ENCODE measurements around the gene LHX1. TPM values are rescaled to one million over a fixed set of nuclear protein-coding genes. Genes with fewer than 3 reads are reported as not detected.

Gene LHX1
- total and polyA plus RNA-seq, 3 donors from 2014 or later, result 0.06 to 0.51 (median 0.39) TPM

DNA sequence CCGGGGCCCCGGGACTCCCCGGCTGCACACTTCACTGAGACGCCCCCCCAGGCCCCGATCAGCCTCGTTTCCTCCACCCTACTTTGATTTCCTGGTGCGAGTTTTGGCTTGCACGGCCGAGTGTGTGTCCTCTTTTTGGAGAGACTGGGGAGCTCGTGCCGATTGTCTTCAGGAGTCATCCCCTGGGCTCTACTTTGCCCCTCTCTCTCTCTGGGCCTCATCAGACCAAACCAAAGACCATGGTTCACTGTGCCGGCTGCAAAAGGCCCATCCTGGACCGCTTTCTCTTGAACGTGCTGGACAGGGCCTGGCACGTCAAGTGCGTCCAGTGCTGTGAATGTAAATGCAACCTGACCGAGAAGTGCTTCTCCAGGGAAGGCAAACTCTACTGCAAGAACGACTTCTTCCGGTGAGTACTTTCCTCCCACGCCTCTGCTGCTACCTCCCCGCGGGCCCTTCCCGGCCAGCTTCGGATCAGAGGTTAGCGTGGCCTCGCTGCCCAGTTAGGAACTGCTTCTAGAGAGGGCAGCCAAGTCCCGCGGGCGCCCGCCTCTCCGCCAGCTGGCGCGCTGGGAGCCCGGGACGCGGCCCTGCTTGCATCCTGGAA is 787 bp downstream of the LHX1 start:
- Histone ChIP-seq H3K27me3 (peaks cover 27% of the 10 kb centered on the region), H3K4me1 (peaks cover 27% of the 10 kb centered on the region), H3K36me3 (ENCODE audit: low read depth, missing control alignments) (no peaks in the 10 kb centered on the region), H3K27ac (no peak overlapping the region), H3K9me3 (no peaks in the 10 kb centered on the region), H3K4me3 (no peak overlapping the region)
- intact Hi-C loops (cut with DNase I; ENCODE audit: low total_unique reads), result no loop called here
- no peak for TF ChIP-seq POLR2A (IDR thresholded peaks at IDR 0.05)
- no peak for DNase-seq
- 1 to 5% methylated on average over 16 to 36 of the region's 36 CpGs for WGBS, 2 donors

DNA sequence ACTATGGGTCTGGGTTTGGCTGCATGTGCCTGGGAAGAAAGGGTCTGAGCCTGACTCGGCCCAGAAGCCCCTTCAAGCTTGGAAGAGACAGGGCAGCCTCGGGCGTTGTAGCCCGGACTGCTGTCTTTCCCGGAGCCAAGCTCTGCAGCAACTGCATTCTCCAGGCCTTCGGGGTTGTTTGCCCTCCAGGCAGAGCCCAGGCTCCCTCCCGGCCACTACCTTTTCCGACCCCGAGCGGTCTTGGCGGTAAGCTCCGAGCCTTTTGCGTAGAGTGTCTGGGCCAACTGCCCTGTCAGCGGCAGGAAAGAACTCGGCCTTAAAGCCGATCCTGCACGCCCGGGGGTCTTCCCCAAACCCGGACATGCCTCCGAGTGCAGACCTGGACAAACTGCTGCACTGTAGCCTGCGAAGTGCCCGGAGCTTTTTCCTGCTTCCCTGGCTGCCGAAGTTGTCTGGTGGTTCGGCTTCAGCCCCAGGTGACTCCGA is 1.3 kb downstream of the LHX1 start:
- 4% methylated on average over 11 to 18 of the region's 25 CpGs for WGBS, 2 donors
- no peak for DNase-seq
- intact Hi-C loops (cut with DNase I; ENCODE audit: low total_unique reads), result no loop called here
- peaks cover 27% of the 10 kb centered on the region for H3K4me1 ChIP-seq
- no peaks in the 10 kb centered on the region for H3K36me3 ChIP-seq (ENCODE audit: low read depth, missing control alignments)
- H3K27ac ChIP-seq, result no peak overlapping the region
- no peak overlapping the region for H3K4me3 ChIP-seq
- TF ChIP-seq, protein P1, sequence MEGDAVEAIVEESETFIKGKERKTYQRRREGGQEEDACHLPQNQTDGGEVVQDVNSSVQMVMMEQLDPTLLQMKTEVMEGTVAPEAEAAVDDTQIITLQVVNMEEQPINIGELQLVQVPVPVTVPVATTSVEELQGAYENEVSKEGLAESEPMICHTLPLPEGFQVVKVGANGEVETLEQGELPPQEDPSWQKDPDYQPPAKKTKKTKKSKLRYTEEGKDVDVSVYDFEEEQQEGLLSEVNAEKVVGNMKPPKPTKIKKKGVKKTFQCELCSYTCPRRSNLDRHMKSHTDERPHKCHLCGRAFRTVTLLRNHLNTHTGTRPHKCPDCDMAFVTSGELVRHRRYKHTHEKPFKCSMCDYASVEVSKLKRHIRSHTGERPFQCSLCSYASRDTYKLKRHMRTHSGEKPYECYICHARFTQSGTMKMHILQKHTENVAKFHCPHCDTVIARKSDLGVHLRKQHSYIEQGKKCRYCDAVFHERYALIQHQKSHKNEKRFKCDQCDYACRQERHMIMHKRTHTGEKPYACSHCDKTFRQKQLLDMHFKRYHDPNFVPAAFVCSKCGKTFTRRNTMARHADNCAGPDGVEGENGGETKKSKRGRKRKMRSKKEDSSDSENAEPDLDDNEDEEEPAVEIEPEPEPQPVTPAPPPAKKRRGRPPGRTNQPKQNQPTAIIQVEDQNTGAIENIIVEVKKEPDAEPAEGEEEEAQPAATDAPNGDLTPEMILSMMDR (IDR thresholded peaks at IDR 0.05), result no peak
- no peak for TF ChIP-seq POLR2A (IDR thresholded peaks at IDR 0.05)
- H3K27me3 ChIP-seq, result peaks cover 27% of the 10 kb centered on the region
- no peaks in the 10 kb centered on the region for H3K9me3 ChIP-seq

DNA sequence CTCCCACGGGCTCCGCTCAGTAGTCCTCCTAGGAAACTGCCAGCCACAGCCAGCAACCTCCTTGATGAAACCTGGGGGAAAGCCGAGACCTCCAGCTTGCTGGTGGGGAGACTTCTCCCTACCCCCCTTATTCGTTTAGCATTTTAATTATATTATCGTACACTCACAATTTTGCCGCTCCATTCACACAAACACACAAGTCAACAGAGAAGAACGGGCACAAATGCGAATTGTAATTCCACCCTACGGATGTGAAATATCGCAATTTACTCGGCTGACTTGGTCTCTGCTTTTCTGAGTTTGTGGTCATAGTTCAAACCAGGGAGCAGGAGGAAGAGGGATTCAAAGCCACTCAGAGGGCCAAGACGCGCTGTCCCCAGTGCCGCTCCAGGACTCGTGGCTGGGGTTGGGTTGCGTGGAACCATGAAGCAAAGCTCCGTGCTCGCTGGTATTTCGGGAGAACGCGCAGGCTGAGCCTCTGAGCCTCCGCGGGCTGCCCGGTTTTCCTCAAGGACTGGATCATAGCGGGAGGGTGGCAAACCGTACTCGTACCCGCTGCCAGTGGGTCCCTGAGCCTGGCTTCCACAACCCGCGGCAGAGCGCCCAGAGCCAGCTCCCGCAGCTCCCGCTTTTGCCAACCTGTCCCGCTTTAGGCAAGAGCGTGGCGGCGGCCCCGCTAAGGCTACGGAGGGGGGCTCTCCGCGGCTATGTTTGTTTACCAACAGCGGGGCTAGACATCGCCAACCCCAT is 2.0 kb downstream of the LHX1 start:
- intact Hi-C loops (cut with DNase I; ENCODE audit: low total_unique reads), result no loop called here
- 6 to 7% methylated on average over 40 to 43 of the region's 43 CpGs for WGBS, 2 donors
- no peaks in the 10 kb centered on the region for H3K9me3 ChIP-seq
- DNase-seq, result no peak
- TF ChIP-seq POLR2A (IDR thresholded peaks at IDR 0.05), result no peak
- TF ChIP-seq, protein P1 (IDR thresholded peaks at IDR 0.05), result no peak
- H3K4me1 ChIP-seq, result peaks cover 27% of the 10 kb centered on the region
- H3K27me3 ChIP-seq, result peaks cover 21% of the 10 kb centered on the region
- no peak overlapping the region for H3K27ac ChIP-seq
- no peak overlapping the region for H3K4me3 ChIP-seq
- no peaks in the 10 kb centered on the region for H3K36me3 ChIP-seq (ENCODE audit: low read depth, missing control alignments)

DNA sequence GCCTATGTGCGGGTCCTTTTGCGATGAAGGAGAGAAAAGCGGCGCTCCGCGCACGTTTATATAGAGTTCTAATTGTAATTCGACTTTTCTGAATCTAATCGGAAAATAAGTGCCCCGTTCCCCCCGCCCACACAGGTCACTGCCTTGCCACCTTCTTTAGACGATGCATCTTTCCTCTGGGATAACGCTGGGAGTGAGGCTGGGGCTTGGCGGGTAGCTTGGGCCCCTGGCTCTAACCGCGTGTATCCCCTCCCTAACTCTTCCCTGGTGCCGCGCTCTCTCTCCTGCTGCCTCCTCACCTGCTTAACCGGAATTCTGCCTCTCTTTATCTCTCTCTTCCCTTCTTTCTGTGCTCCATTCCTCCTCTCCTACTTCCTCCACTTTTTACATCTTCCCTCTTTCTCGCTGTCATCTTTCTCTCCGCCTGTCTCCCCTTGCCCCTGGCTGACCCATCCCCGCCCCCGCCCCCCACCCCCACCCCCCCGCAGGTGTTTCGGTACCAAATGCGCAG is 2.6 kb downstream of the LHX1 start:
- Histone ChIP-seq H3K36me3 (ENCODE audit: low read depth, missing control alignments) (no peaks in the 10 kb centered on the region), H3K9me3 (no peaks in the 10 kb centered on the region), H3K27me3 (peaks cover 16% of the 10 kb centered on the region), H3K4me1 (peaks cover 27% of the 10 kb centered on the region), H3K4me3 (no peak overlapping the region), H3K27ac (no peak overlapping the region)
- 5 to 7% methylated on average over 25 to 26 of the region's 26 CpGs for WGBS, 2 donors
- no peak for TF ChIP-seq POLR2A (IDR thresholded peaks at IDR 0.05)
- TF ChIP-seq, protein P1 (IDR thresholded peaks at IDR 0.05), result no peak
- intact Hi-C loops (cut with DNase I; ENCODE audit: low total_unique reads), result no loop called here
- DNase-seq, result no peak
